ENCODE measurements around the gene CHFR. TPM values are rescaled to one million over a fixed set of nuclear protein-coding genes. Genes with fewer than 3 reads are reported as not detected.
A peak's percentile ranks its signal among the peaks of the same experiment; 100 is the strongest.
"Not testable (repeated sequence)": the region's sequence is repeated elsewhere in the genome, so short reads cannot be mapped to it uniquely, and the experiment has no call there.

The CHFR gene
- total RNA-seq, 4 donors from 2014 or later: 10.8 to 19.6 (median 12.1) TPM

- DNase-seq: no peak
- H3K27ac ChIP-seq: no peak overlapping the region
- intact Hi-C loops (cut with DNase I; ENCODE audit: low total_unique reads) (no loop called here), in situ Hi-C loops (cut with MboI; ENCODE audit: low sequenced_read_pairs in 4 of 4) (no loop called here)
- TF ChIP-seq POLR2A (IDR thresholded peaks at IDR 0.05): no peak
- peaks cover 20 to 59% of the 10 kb centered on the region in 2 donors for H3K36me3 ChIP-seq
- H3K9me3 ChIP-seq: peaks cover 35 to 87% (median 46%) of the 10 kb centered on the region in 3 donors
- ATAC-seq: no peak
- H3K4me3 ChIP-seq: peak overlapping the region in 1 of 4 donors; percentile 11
- H3K27me3 ChIP-seq: peaks cover 0 to 5% (median 0%) of the 10 kb centered on the region in 3 donors
- no peaks in the 10 kb centered on the region for H3K4me1 ChIP-seq
Measured at GRCh38 chr12:132921685-132922084, 34.3 kb upstream of the CHFR start.

- H3K36me3 ChIP-seq: peaks cover 0 to 29% of the 10 kb centered on the region in 2 donors
- in situ Hi-C loops (cut with MboI; ENCODE audit: low sequenced_read_pairs in 4 of 4): no loop called here
Measured at GRCh38 chr12:132918680-132919079, 31.3 kb upstream of the CHFR start.

DNA sequence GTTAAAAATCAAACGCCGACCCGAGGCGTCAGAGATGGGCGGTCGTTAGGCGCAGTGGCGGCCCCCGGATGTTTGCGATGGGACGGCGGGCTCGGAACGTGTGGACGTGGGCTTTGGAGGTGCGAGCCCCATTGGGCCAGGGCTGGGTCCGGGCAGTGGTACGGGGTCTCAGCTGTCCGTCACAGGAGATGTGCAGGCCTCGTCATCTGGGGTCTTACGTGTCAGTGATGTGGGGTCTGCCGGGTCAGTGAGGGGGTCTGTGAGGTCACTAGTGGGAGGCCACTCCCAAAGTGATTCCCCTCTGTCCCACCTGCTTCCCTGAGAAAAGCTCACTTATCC lies 21.6 kb upstream of the CHFR start:
- intact Hi-C loops (cut with DNase I; ENCODE audit: low total_unique reads) (no loop called here), in situ Hi-C loops (cut with MboI; ENCODE audit: low sequenced_read_pairs in 4 of 4) (no loop called here)
- DNase-seq: no peak
- Histone ChIP-seq H3K9me3 (peaks cover 0 to 18% (median 3%) of the 10 kb centered on the region in 3 donors), H3K4me1 (no peaks in the 10 kb centered on the region), H3K27ac (peak overlapping the region; percentile 36 to 67 (median 48)), H3K4me3 (peak overlapping the region; percentile 53 to 59 (median 58)), H3K36me3 (no peaks in the 10 kb centered on the region), H3K27me3 (peaks cover 0 to 18% (median 7%) of the 10 kb centered on the region in 3 donors)
- no peak for ATAC-seq
- TF ChIP-seq CTCF (IDR thresholded peaks at IDR 0.05 in 4 of 5, conservative IDR thresholded peaks at IDR 0.05 in 1 of 5): no peak
- TF ChIP-seq POLR2A (IDR thresholded peaks at IDR 0.05): no peak

More at GRCh38 chr12:132918680-132919079, 31.3 kb upstream of the CHFR start:
- no peak for ATAC-seq
- H3K9me3 ChIP-seq: peaks cover 9 to 78% (median 24%) of the 10 kb centered on the region in 3 donors
- no peak overlapping the region for H3K4me3 ChIP-seq
- H3K27me3 ChIP-seq: no peaks in the 10 kb centered on the region
- no peak overlapping the region for H3K27ac ChIP-seq
- TF ChIP-seq CTCF (IDR thresholded peaks at IDR 0.05 in 4 of 5, conservative IDR thresholded peaks at IDR 0.05 in 1 of 5): no peak
- TF ChIP-seq POLR2A (IDR thresholded peaks at IDR 0.05): no peak
- no peak for DNase-seq
- no peaks in the 10 kb centered on the region for H3K4me1 ChIP-seq
- intact Hi-C loops (cut with DNase I; ENCODE audit: low total_unique reads): no loop called here

DNA sequence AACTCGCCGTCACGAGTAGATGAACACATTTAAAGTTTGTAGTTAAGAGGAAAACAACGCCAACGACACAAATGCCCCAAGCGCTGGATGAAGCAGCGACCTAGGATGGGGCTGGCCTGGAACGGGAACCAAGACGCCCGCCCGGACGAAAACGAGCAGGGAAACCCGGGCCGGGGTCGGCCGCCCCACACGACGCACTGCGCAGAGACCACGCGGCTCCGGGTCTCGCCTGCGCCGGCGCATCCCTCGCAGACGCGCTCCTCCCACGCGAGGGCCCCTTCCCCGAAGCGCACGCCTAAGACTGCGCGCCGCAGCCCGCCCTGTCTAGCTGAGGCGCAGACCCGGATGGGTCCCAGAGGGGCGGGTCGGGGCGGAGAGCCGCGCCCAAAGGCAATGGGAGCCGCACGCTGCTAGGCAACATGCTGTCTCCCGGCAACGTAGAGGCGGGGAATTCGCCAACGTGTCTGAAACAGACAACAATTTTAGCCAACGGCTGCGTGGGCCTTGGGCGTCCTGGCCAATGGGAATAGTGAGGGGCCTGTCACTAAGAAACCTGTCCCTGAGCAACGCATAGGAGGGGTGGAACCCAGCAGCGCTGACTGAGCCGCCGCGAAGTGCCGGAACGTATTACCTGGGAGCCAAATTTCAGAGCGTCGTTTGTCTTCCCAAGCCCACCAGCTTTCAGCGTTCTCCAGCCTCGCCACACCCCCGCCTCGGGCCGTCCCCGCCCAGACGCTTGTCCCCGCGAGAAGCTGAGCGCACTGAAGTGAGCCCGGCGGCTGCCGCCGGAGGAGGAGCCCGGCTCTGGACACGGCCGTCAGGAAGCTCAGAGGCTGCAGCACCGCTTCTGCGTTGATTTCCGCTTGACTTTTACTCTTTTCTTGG lies 21.0 kb upstream of the CHFR start:
- in situ Hi-C loops (cut with MboI; ENCODE audit: low sequenced_read_pairs in 4 of 4): no loop called here
- intact Hi-C loops (cut with DNase I; ENCODE audit: low total_unique reads): no loop called here
- Histone ChIP-seq H3K36me3 (no peaks in the 10 kb centered on the region), H3K27me3 (peaks cover 0 to 18% (median 7%) of the 10 kb centered on the region in 3 donors), H3K4me3 (peak overlapping the region; percentile 53 to 59 (median 58)), H3K4me1 (no peaks in the 10 kb centered on the region), H3K27ac (peak overlapping the region; percentile 49 to 69 (median 60)), H3K9me3 (peaks cover 0 to 18% (median 3%) of the 10 kb centered on the region in 3 donors)
- ATAC-seq (peak; percentile 92 to 96), DNase-seq (peak; percentile 75 to 82)
- TF ChIP-seq POLR2A (IDR thresholded peaks at IDR 0.05) (peak in 1 of 2 donors; percentile 20), CTCF (IDR thresholded peaks at IDR 0.05 in 4 of 5, conservative IDR thresholded peaks at IDR 0.05 in 1 of 5) (no peak)

DNA sequence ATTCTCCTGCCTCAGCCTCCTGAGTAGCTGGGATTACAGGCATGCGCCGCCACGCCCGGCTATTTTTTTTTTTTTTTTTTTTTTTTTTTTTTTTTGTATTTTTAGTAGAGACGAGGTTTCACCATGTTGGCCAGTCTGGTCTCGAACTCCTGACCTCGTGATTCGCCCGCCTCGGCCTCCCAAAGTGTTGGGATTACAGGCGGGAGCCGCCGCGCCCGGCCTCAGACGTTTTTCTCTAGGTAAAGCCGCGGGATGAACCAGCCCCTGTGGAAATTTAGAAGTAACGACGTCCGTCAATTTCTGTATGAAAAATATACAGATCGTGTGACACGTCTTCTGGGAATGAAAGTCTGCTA lies 20.4 kb upstream of the CHFR start:
- in situ Hi-C loops (cut with MboI; ENCODE audit: low sequenced_read_pairs in 4 of 4); intact Hi-C loops (cut with DNase I; ENCODE audit: low total_unique reads): not testable (repeated sequence)
- H3K4me3 ChIP-seq: peak overlapping the region; percentile 53 to 59 (median 58)

More for the DNA sequence above, 20.4 kb upstream of the CHFR start:
- not testable (repeated sequence) for ATAC-seq, H3K4me1 ChIP-seq, DNase-seq, H3K36me3 ChIP-seq
- peaks cover 0 to 18% (median 3%) of the 10 kb centered on the region in 3 donors for H3K9me3 ChIP-seq
- H3K27ac ChIP-seq: peak overlapping the region; percentile 49 to 69 (median 60)
- H3K27me3 ChIP-seq: peaks cover 0 to 18% (median 7%) of the 10 kb centered on the region in 3 donors
